Measurements from ENCODE around the gene C1RL. TPM values are rescaled to one million over a fixed set of nuclear protein-coding genes. Genes with fewer than 3 reads are reported as not detected.

Gene C1RL
- total RNA-seq: 10 to 100 TPM; 21.5 to 23.3 TPM

DNA sequence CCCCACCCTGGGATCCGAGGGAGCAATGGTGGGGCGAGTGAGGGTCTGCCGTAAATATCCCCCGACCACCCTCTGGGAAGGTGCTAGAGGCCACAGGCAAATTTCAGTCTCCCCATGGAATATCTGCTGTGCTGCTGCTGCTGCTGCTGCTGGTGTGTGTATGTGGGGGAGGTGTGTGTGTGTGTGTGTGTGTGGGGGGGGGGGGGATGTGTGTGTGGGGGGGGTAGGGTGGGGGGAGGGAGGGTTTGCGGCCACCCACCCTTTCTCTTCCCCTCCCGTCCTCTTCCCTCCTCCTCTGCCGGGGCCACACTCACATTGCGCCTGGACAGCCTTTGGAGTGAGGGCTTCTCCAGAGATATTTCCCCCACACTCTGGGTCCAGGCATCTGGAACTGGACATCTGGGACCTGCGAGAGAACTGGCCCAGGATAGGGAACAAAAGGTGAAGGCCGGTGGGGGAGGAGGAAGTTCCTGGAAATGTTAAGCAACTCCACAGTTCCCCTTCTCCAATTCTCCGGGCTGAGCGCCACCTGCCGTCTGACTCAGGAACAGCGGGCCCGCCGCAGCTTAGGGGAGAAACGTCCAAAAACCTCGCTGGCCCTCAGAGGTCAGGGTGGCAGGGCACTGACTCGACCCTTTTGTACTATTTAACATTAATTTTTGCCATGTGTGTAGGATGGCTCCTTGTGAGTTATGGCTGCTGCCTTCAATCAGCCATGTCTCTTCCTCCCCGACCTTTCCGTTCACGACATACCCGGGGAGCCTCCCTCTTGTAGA lies at the start of gene C1RL:
TSS of gene C1RL (minus strand) at position 419 of the 776 bp plus-strand sequence. CDS start at position 385, 34 bp downstream.
- H3K4me1 Mint-ChIP-seq (ENCODE audit: low read depth): peaks cover 58% of the 10 kb centered on the region
- peak; percentile 27 for ATAC-seq

DNA sequence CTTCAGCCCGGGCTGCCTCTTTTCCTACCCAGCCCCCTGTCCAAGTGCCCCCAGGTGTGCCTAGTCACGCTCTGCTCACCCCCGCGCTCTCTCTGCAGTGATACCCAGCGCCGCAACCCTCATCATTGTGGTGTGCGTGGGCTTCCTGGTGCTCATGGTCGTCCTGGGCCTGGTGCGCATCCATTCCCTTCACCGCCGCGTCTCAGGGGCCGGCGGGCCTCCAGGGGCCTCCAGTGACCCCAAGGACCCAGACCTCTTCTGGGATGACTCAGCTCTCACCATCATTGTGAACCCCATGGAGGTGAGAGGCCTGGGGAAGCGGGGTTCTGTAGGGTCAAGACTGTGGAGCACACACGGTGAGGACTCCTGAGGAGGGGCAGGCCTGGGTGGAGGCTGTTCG lies 48.4 kb upstream of the C1RL start:
- Mint-ChIP-seq H3K36me3 (ENCODE audit: low read depth) (peaks cover 22% of the 10 kb centered on the region), H3K27ac (no peak overlapping the region), H3K4me1 (ENCODE audit: low read depth) (peaks cover under 1% of the 10 kb centered on the region), H3K27me3 (ENCODE audit: low read depth) (peaks cover 1% of the 10 kb centered on the region), H3K4me3 (no peak overlapping the region), H3K9me3 (ENCODE audit: insufficient read depth) (no peaks in the 10 kb centered on the region)
- POLR2A ChIA-PET: no interaction called here
- DNase-seq: no peak
- CTCF ChIA-PET: interaction anchor here (1.2 kb wide), 1 partner anchor 13 kb away, joined by 4 read pairs; no protein-coding TSS in a partner anchor
- no peak for ATAC-seq

More for the DNA sequence above, at the start of gene C1RL:
- CTCF ChIA-PET: interaction anchor here (0.6 to 7.5 kb wide), 27 partner anchors 12 to 479 kb away, joined by 3 to 107 read pairs (median 6); partner anchors contain the start of genes C12orf57, LPCAT3, LRRC23 and RNU7-1
- no peaks in the 10 kb centered on the region for H3K27me3 Mint-ChIP-seq (ENCODE audit: low read depth)
- H3K36me3 Mint-ChIP-seq (ENCODE audit: low read depth): peaks cover 42% of the 10 kb centered on the region
- peak; percentile 85 for DNase-seq
- H3K9me3 Mint-ChIP-seq (ENCODE audit: insufficient read depth): peaks cover 18% of the 10 kb centered on the region
- H3K4me3 Mint-ChIP-seq: peak within 1 kb of the TSS; percentile 95
- H3K27ac Mint-ChIP-seq: peak within 1 kb of the TSS; percentile 92
- POLR2A ChIA-PET: interaction anchor here (0.6 to 3.7 kb wide), 15 partner anchors 13 to 258 kb away, joined by 3 to 74 read pairs (median 6); partner anchors contain the start of genes C12orf57, CDCA3, LPCAT3 and PHB2

- Mint-ChIP-seq H3K4me1 (ENCODE audit: low read depth) (no peaks in the 10 kb centered on the region), H3K27me3 (ENCODE audit: low read depth) (no peaks in the 10 kb centered on the region), H3K27ac (no peak overlapping the region), H3K4me3 (no peak overlapping the region), H3K36me3 (ENCODE audit: low read depth) (peaks cover 22% of the 10 kb centered on the region), H3K9me3 (ENCODE audit: insufficient read depth) (no peaks in the 10 kb centered on the region)
- CTCF ChIA-PET: interaction anchor here (0.6 kb wide), 1 partner anchor 649 kb away, joined by 6 read pairs; no protein-coding TSS in a partner anchor
- ATAC-seq (no peak), DNase-seq (no peak)
- POLR2A ChIA-PET: no interaction called here
Measured at GRCh38 chr12:7156259-7157197, 47.5 kb upstream of the C1RL start.

- POLR2A ChIA-PET: interaction anchor here (1.1 kb wide), 1 partner anchor 22 kb away, joined by 3 read pairs; no protein-coding TSS in a partner anchor
- no peaks in the 10 kb centered on the region for H3K4me1 Mint-ChIP-seq (ENCODE audit: low read depth)
- CTCF ChIA-PET: interaction anchor here (2.8 kb wide), 1 partner anchor 10 kb away, joined by 15 read pairs; no protein-coding TSS in a partner anchor
- DNase-seq (no peak), ATAC-seq (peak; percentile 28)
- H3K9me3 Mint-ChIP-seq (ENCODE audit: insufficient read depth): no peaks in the 10 kb centered on the region
- H3K36me3 Mint-ChIP-seq (ENCODE audit: low read depth): peaks cover 26% of the 10 kb centered on the region
- peak overlapping the region; percentile 18 for H3K27ac Mint-ChIP-seq
- no peak overlapping the region for H3K4me3 Mint-ChIP-seq
- no peaks in the 10 kb centered on the region for H3K27me3 Mint-ChIP-seq (ENCODE audit: low read depth)
Measured at GRCh38 chr12:7155471-7156034, 46.5 kb upstream of the C1RL start.

- ATAC-seq: no peak
- H3K9me3 Mint-ChIP-seq (ENCODE audit: insufficient read depth): no peaks in the 10 kb centered on the region
- H3K36me3 Mint-ChIP-seq (ENCODE audit: low read depth): peaks cover 31% of the 10 kb centered on the region
- H3K27ac Mint-ChIP-seq: peak overlapping the region; percentile 10
- ChIA-PET POLR2A (interaction anchor here (1.1 kb wide), 1 partner anchor 23 kb away, joined by 3 read pairs; no protein-coding TSS in a partner anchor), CTCF (interaction anchor here (2.8 kb wide), 1 partner anchor 10 kb away, joined by 15 read pairs; no protein-coding TSS in a partner anchor)
- no peaks in the 10 kb centered on the region for H3K4me1 Mint-ChIP-seq (ENCODE audit: low read depth)
- no peaks in the 10 kb centered on the region for H3K27me3 Mint-ChIP-seq (ENCODE audit: low read depth)
- DNase-seq: no peak
- no peak overlapping the region for H3K4me3 Mint-ChIP-seq
Measured at GRCh38 chr12:7154901-7155470, 46.0 kb upstream of the C1RL start.

DNA sequence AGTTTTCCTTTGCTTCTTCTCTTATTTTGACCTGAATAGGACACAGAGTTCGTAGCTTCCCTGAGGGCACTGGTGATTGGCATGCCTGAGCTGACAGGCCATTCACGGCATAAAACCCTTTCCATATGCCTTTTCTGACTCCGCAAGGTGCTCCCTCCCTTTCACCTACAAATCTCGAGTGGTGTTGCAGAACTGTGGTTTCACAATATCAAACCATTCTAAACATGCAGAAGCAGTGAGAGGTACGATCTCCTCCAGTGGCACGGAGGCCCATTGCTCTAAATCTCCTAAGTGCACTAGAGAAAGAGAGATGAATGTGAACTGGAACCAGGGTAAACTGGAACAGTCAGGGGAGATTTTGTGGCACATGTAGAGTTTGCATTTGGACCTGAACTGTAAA lies 45.0 kb upstream of the C1RL start:
- H3K27me3 Mint-ChIP-seq (ENCODE audit: low read depth): no peaks in the 10 kb centered on the region
- ChIA-PET CTCF (interaction anchor here (2.8 kb wide), 1 partner anchor 9 kb away, joined by 15 read pairs; no protein-coding TSS in a partner anchor), POLR2A (no interaction called here)
- peaks cover 37% of the 10 kb centered on the region for H3K36me3 Mint-ChIP-seq (ENCODE audit: low read depth)
- no peak overlapping the region for H3K4me3 Mint-ChIP-seq
- H3K4me1 Mint-ChIP-seq (ENCODE audit: low read depth): no peaks in the 10 kb centered on the region
- H3K27ac Mint-ChIP-seq: no peak overlapping the region
- DNase-seq: no peak
- no peaks in the 10 kb centered on the region for H3K9me3 Mint-ChIP-seq (ENCODE audit: insufficient read depth)
- ATAC-seq: no peak

- DNase-seq: no peak
- no peak overlapping the region for H3K4me3 Mint-ChIP-seq
- H3K9me3 Mint-ChIP-seq (ENCODE audit: insufficient read depth): no peaks in the 10 kb centered on the region
- H3K27ac Mint-ChIP-seq: no peak overlapping the region
- peaks cover 10% of the 10 kb centered on the region for H3K4me1 Mint-ChIP-seq (ENCODE audit: low read depth)
- ChIA-PET CTCF (interaction anchor here (0.9 to 2.8 kb wide), 3 partner anchors 8 to 10 kb away, joined by 4 to 15 read pairs (median 5); no protein-coding TSS in a partner anchor), POLR2A (no interaction called here)
- no peak for ATAC-seq
- peaks cover 49% of the 10 kb centered on the region for H3K36me3 Mint-ChIP-seq (ENCODE audit: low read depth)
- H3K27me3 Mint-ChIP-seq (ENCODE audit: low read depth): no peaks in the 10 kb centered on the region
Measured at GRCh38 chr12:7152818-7153217, 43.8 kb upstream of the C1RL start.

GRCh38 chr12:7151532-7151931 lies 42.5 kb upstream of the C1RL start:
- H3K36me3 Mint-ChIP-seq (ENCODE audit: low read depth): peaks cover 54% of the 10 kb centered on the region
- H3K9me3 Mint-ChIP-seq (ENCODE audit: insufficient read depth): no peaks in the 10 kb centered on the region
- H3K27me3 Mint-ChIP-seq (ENCODE audit: low read depth): no peaks in the 10 kb centered on the region
- ChIA-PET POLR2A (no interaction called here), CTCF (interaction anchor here (2.2 kb wide), 1 partner anchor 9 kb away, joined by 7 read pairs; no protein-coding TSS in a partner anchor)
- H3K4me1 Mint-ChIP-seq (ENCODE audit: low read depth): peaks cover 10% of the 10 kb centered on the region
- H3K27ac Mint-ChIP-seq: no peak overlapping the region
- ATAC-seq: no peak
- no peak overlapping the region for H3K4me3 Mint-ChIP-seq
- DNase-seq: no peak

GRCh38 chr12:7150841-7151240 lies 41.8 kb upstream of the C1RL start:
- ATAC-seq (no peak), DNase-seq (no peak)

GRCh38 chr12:7150356-7150755 lies 41.3 kb upstream of the C1RL start:
- POLR2A ChIA-PET: no interaction called here
- H3K27me3 Mint-ChIP-seq (ENCODE audit: low read depth): no peaks in the 10 kb centered on the region
- H3K36me3 Mint-ChIP-seq (ENCODE audit: low read depth): peaks cover 56% of the 10 kb centered on the region
- H3K4me3 Mint-ChIP-seq: no peak overlapping the region
- no peaks in the 10 kb centered on the region for H3K9me3 Mint-ChIP-seq (ENCODE audit: insufficient read depth)
- no peak for DNase-seq
- H3K4me1 Mint-ChIP-seq (ENCODE audit: low read depth): peaks cover 10% of the 10 kb centered on the region
- no peak overlapping the region for H3K27ac Mint-ChIP-seq
- no peak for ATAC-seq
- CTCF ChIA-PET: interaction anchor here (2.2 kb wide), 1 partner anchor 8 kb away, joined by 7 read pairs; no protein-coding TSS in a partner anchor

More at GRCh38 chr12:7150841-7151240, 41.8 kb upstream of the C1RL start:
- ChIA-PET CTCF (interaction anchor here (2.2 kb wide), 1 partner anchor 9 kb away, joined by 7 read pairs; no protein-coding TSS in a partner anchor), POLR2A (no interaction called here)
- H3K9me3 Mint-ChIP-seq (ENCODE audit: insufficient read depth): no peaks in the 10 kb centered on the region
- H3K4me3 Mint-ChIP-seq: no peak overlapping the region
- peaks cover 10% of the 10 kb centered on the region for H3K4me1 Mint-ChIP-seq (ENCODE audit: low read depth)
- no peaks in the 10 kb centered on the region for H3K27me3 Mint-ChIP-seq (ENCODE audit: low read depth)
- peaks cover 54% of the 10 kb centered on the region for H3K36me3 Mint-ChIP-seq (ENCODE audit: low read depth)
- H3K27ac Mint-ChIP-seq: no peak overlapping the region

GRCh38 chr12:7146906-7147305 lies 37.9 kb upstream of the C1RL start:
- H3K4me3 Mint-ChIP-seq: no peak overlapping the region
- DNase-seq (no peak), ATAC-seq (no peak)
- ChIA-PET POLR2A (interaction anchor here (0.9 kb wide), 1 partner anchor 203 kb away, joined by 3 read pairs; the partner anchor contains the start of genes C12orf57 and RNU7-1), CTCF (no interaction called here)
- no peak overlapping the region for H3K27ac Mint-ChIP-seq
- no peaks in the 10 kb centered on the region for H3K9me3 Mint-ChIP-seq (ENCODE audit: insufficient read depth)
- H3K4me1 Mint-ChIP-seq (ENCODE audit: low read depth): peaks cover 10% of the 10 kb centered on the region
- peaks cover 63% of the 10 kb centered on the region for H3K36me3 Mint-ChIP-seq (ENCODE audit: low read depth)
- H3K27me3 Mint-ChIP-seq (ENCODE audit: low read depth): no peaks in the 10 kb centered on the region

Measured in activated CD8-positive, alpha-beta T cell treated with anti-CD3 and anti-CD28 coated beads, Interleukin-2, amount 10 ng/mL, durations not matched to agents 7 days and 5 days (primary cell).